Upper lobe of right lung (tissue), 1 donor: Measurements from ENCODE around the gene ERMARD. TPM values are rescaled to one million over a fixed set of nuclear protein-coding genes. Genes with fewer than 3 reads are reported as not detected.

Source experiments
- ATAC-seq: fragments of 200-7000 bp; cut with Tn5 transposase; one replicate; pipeline ENCODE4 v1.9.1; 2020; ENCODE audit warnings: mild to moderate bottlenecking, moderate library complexity
- DNase-seq: peaks from one replicate; pipeline ENCODE4 v3.0.0-alpha.2; 2020
- H3K27ac ChIP-seq: fragments of 200-600 bp; one replicate; pipeline ENCODE4 v1.8.0; 2022
- H3K27me3 ChIP-seq: fragments of 200-600 bp; one replicate; pipeline ENCODE4 v1.8.0; 2022; ENCODE audit warnings: mild to moderate bottlenecking
- H3K36me3 ChIP-seq: fragments of 200-600 bp; one replicate; pipeline ENCODE4 v1.8.0; 2022
- H3K4me1 ChIP-seq: fragments of 200-600 bp; one replicate; pipeline ENCODE4 v1.8.0; 2022
- H3K4me3 ChIP-seq: fragments of 200-600 bp; one replicate; pipeline ENCODE4 v1.8.0; 2022; ENCODE audit warnings: mild to moderate bottlenecking
- H3K9me3 ChIP-seq: fragments of 200-600 bp; one replicate; pipeline ENCODE4 v1.8.0; 2022
- intact Hi-C: fragments of 100-400 bp; cut with DNase I; formaldehyde crosslinking; loops from one replicate; pipeline ENCODE4 v1.11.0; 2022
- total RNA-seq: library from RNA; stranded (reverse); fragmentation: NEBNext Ultra II Directional; extraction: Animal tissue kit (Norgen Biotek cat#: 25700); gene quantifications from one replicate; pipeline ENCODE4 v1.2.1, GENCODE V29; 2021
- TF ChIP-seq, protein P1 (sequence below): fragments of 200-600 bp; IDR thresholded peaks from one replicate; pipeline ENCODE4 v1.8.0; 2022; ENCODE audit warnings: antibody characterized with exemption
- donor health status: DM: no; HTN: yes; CAD: no; lungs with severe emphysema.

Gene ERMARD
- total RNA-seq, 1 donor from 2014 or later = 25.6 TPM

DNA sequence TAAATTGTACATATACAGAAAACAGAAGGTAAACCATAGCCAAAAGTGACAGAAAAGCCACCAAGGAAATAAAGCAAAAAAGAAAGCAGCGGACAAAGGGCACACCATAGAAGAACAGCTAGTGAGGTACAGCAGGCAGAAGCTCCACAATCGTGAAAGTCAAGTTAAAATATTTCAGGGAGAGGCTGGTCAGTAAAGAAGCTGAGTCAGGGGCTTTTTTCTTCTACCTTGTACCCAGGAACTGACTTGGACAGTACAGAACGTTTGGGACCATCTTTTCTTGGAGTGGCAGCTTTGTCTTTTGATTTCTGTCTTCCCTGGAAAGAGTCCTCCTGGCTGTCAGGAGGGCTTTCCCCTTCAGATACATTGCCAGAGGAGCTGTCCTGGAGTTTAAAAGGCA lies 41.4 kb upstream of the ERMARD start:
- no peak overlapping the region for H3K27ac ChIP-seq
- DNase-seq = no peak
- no peak for ATAC-seq
- intact Hi-C loops = no loop called here
- TF ChIP-seq, protein P1, sequence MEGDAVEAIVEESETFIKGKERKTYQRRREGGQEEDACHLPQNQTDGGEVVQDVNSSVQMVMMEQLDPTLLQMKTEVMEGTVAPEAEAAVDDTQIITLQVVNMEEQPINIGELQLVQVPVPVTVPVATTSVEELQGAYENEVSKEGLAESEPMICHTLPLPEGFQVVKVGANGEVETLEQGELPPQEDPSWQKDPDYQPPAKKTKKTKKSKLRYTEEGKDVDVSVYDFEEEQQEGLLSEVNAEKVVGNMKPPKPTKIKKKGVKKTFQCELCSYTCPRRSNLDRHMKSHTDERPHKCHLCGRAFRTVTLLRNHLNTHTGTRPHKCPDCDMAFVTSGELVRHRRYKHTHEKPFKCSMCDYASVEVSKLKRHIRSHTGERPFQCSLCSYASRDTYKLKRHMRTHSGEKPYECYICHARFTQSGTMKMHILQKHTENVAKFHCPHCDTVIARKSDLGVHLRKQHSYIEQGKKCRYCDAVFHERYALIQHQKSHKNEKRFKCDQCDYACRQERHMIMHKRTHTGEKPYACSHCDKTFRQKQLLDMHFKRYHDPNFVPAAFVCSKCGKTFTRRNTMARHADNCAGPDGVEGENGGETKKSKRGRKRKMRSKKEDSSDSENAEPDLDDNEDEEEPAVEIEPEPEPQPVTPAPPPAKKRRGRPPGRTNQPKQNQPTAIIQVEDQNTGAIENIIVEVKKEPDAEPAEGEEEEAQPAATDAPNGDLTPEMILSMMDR = no peak
- H3K9me3 ChIP-seq = no peaks in the 10 kb centered on the region
- H3K27me3 ChIP-seq = no peaks in the 10 kb centered on the region
- H3K36me3 ChIP-seq = peaks cover 66% of the 10 kb centered on the region
- no peaks in the 10 kb centered on the region for H3K4me1 ChIP-seq
- no peak overlapping the region for H3K4me3 ChIP-seq

DNA sequence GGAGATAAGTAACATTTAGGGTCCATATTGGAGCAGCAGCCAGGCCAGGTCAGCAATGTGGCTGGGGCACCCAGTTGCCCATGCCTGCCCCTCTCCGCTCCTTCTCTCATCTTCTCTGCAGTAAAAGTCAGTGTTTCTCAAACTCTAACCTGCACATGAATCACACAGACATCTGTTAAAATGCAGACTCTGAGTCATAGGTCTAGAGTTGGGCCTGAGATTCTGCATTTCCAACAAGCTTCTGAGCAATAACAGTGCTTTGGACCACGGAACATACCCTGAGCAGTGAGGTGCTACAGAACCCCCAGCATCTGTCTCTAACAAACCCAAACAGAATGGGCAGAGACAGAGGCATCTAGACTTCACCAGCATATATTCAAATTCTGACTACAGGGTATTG lies 37.2 kb upstream of the ERMARD start:
- Histone ChIP-seq H3K4me3 (no peak overlapping the region), H3K27ac (no peak overlapping the region), H3K4me1 (no peaks in the 10 kb centered on the region), H3K27me3 (no peaks in the 10 kb centered on the region), H3K9me3 (no peaks in the 10 kb centered on the region), H3K36me3 (peaks cover 73% of the 10 kb centered on the region)
- intact Hi-C loops = no loop called here
- TF ChIP-seq, protein P1 = no peak
- ATAC-seq = no peak
- DNase-seq = no peak

DNA sequence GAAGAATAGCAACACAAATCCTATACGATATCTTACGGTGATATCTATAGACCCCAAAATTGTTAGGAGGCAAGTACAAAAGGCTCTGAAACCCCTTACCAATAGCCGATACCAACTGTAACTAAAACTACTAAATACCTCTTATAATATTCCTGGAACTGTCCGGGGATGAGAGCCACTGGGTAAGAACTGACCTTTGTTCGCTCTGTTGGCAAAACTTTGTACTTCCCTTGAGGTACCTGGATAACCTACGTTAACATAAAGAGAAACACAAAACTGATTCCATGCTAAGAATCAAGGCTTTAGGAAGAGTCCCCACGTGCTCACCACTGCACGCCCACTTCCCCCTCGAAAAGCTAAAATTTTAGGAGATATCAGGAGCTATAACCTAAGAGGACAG lies 36.8 kb upstream of the ERMARD start:
- intact Hi-C loops = no loop called here
- H3K36me3 ChIP-seq = peaks cover 69% of the 10 kb centered on the region

DNA sequence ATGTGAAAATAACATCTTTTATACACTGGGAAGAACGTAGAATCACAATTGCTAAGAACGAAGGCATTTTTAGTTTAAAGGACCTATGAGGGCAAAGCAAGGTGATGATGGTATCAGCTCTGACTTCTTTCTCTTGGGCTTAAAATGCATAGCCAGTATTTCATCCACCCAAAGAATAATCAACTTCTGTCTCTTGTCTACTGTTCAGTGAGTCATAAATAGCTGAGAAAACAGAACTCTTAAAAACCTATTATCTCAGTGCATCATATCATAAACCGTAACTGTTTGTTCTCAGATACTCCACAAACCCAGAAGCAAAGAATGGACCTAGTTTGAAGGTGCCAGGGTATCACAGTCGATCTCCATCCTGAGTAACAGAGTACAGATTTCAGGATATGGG lies 32.3 kb upstream of the ERMARD start:
- Histone ChIP-seq H3K27ac (no peak overlapping the region), H3K9me3 (no peaks in the 10 kb centered on the region), H3K4me1 (peaks cover 8% of the 10 kb centered on the region), H3K4me3 (no peak overlapping the region), H3K27me3 (no peaks in the 10 kb centered on the region), H3K36me3 (peaks cover 29% of the 10 kb centered on the region)
- TF ChIP-seq, protein P1 = no peak
- ATAC-seq = no peak
- no peak for DNase-seq
- intact Hi-C loops = no loop called here

More for the DNA sequence above, 36.8 kb upstream of the ERMARD start:
- Histone ChIP-seq H3K27me3 (no peaks in the 10 kb centered on the region), H3K27ac (no peak overlapping the region), H3K4me3 (no peak overlapping the region), H3K9me3 (no peaks in the 10 kb centered on the region), H3K4me1 (no peaks in the 10 kb centered on the region)
- TF ChIP-seq, protein P1 = no peak
- no peak for DNase-seq
- no peak for ATAC-seq

DNA sequence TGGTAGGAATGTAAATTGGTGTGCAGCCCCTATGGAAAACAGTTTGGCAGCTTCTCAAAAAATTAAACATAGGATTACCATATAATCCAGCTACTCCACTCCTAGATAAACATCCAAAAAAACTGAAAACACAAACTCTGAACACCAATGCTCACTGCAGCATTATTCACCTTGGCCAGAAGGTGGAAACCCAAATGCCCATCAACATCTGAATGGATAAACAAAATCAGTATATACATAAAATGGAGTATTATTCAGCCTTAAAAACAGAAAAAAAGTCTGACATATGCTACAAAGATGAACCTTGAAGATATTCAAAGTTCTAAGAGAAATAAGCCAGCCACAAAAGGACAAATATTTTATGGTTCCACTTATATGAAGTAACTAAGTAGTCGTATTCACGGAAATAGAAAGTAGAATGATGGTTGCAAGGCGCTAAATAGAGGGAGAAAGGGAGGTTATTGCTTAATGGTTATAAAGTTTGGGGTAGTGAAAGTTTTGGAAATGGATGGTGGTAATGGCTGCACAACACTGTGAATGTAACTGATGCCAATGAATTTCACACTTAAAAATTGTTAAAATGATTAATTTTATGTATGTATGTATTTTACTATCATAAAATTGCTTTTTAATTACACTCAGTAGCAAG lies 31.1 kb upstream of the ERMARD start:
- Histone ChIP-seq H3K27me3 (no peaks in the 10 kb centered on the region), H3K9me3 (no peaks in the 10 kb centered on the region), H3K36me3 (peaks cover 17% of the 10 kb centered on the region), H3K4me1 (peaks cover 13% of the 10 kb centered on the region), H3K27ac (no peak overlapping the region), H3K4me3 (no peak overlapping the region)
- DNase-seq = no peak
- TF ChIP-seq, protein P1 = no peak
- intact Hi-C loops = no loop called here
- no peak for ATAC-seq
